Esophagus squamous epithelium (tissue), 5 donors: Measurements from ENCODE around the gene KPNA3. TPM values are rescaled to one million over a fixed set of nuclear protein-coding genes. Genes with fewer than 3 reads are reported as not detected.

Experiments used
- DNase-seq: peaks from one replicate; lab custom pipeline; 2025; lab: John Stamatoyannopoulos, UW
- H3K27ac ChIP-seq, 4 donors: fragments of 200-600 bp; sonication (generic); one replicate each; pipeline ENCODE4 v1.5.1; 2016 to 2019; ENCODE audit warnings: mild to moderate bottlenecking in 1 of 4
- H3K27me3 ChIP-seq, 4 donors: fragments of 200-600 bp; sonication (generic); 1 replicate in 3 of 4; 2 replicates in 1 of 4; pipeline versions ENCODE4 v1.5.1 to v1.6.0; 2017 to 2021; ENCODE audit warnings: antibody characterized with exemption in 1 of 4
- H3K36me3 ChIP-seq, 3 donors: fragments of 200-600 bp; sonication (generic); one replicate each; pipeline ENCODE4 v1.5.1; 2016 to 2019
- H3K4me1 ChIP-seq, 3 donors: fragments of 200-600 bp; sonication (generic); one replicate each; pipeline ENCODE4 v1.5.1; 2017 to 2019
- H3K4me3 ChIP-seq, 4 donors: fragments of 200-600 bp; sonication (generic); 1 replicate in 3 of 4; 2 replicates in 1 of 4; pipeline ENCODE4 v1.5.1; 2016 to 2019; ENCODE audit warnings: mild to moderate bottlenecking in 2 of 4, moderate library complexity in 1 of 4
- H3K9me3 ChIP-seq, 3 donors: fragments of 200-600 bp; sonication (generic); one replicate each; pipeline ENCODE4 v1.5.1; 2016 to 2019
- CTCF ChIP-seq, 6 experiments: fragments of 450-650 bp in 4 of 6; fragments of 200-600 bp in 2 of 6; sonication (generic) in 2 of 6; IDR thresholded peaks; one replicate each; pipeline ENCODE4 v1.5.1; 2016 to 2019; ENCODE audit warnings: antibody characterized with exemption in 6 of 6, mild to moderate bottlenecking in 4 of 6, moderate library complexity in 4 of 6
- POLR2A ChIP-seq, 4 donors: fragments of 450-650 bp; IDR thresholded peaks; one replicate each; pipeline ENCODE4 v1.6.1; 2017; ENCODE audit warnings: antibody characterized with exemption in 4 of 4, mild to moderate bottlenecking in 4 of 4, moderate library complexity in 3 of 4
- WGBS, 2 donors: methylation state at CpG; one replicate each; pipeline ENCODE4 v1.1.5; 2018; 5-methylcytosine and 5-hydroxymethylcytosine counted together
- intact Hi-C: fragments of 100-400 bp; cut with DNase I; formaldehyde crosslinking; loops from one replicate; pipeline ENCODE4 v1.15.0; 2022
- total RNA-seq, 4 donors: library from RNA; depleted of rRNA; stranded (reverse); fragments of >200 nt; gene quantifications; one replicate each; pipeline ENCODE4 v1.1.0, GENCODE V29; 2016
- donor health status: DM: yes; HTN: yes; CAD: no.

KPNA3 gene
- total RNA-seq, 4 donors from 2014 or later, result 19.7 to 35.0 (median 25.4) TPM

- intact Hi-C loops, result loop anchor here (10.0 kb wide), 1 partner anchor 100 kb away; no protein-coding TSS in a partner anchor
- no peak overlapping the region for H3K4me3 ChIP-seq
- H3K4me1 ChIP-seq, result peaks cover 0 to 36% (median 0%) of the 10 kb centered on the region in 3 donors
- no peak for DNase-seq
- H3K36me3 ChIP-seq, result no peaks in the 10 kb centered on the region
- WGBS, 2 donors, result 83 to 84% methylated on average over 5 of the region's 5 CpGs
- no peak for TF ChIP-seq POLR2A (IDR thresholded peaks at IDR 0.05)
- TF ChIP-seq CTCF (IDR thresholded peaks at IDR 0.05), result no peak
- no peaks in the 10 kb centered on the region for H3K27me3 ChIP-seq
- H3K27ac ChIP-seq, result no peak overlapping the region
- H3K9me3 ChIP-seq, result no peaks in the 10 kb centered on the region
Measured at GRCh38 chr13:49784886-49785570, 7.5 kb downstream of the KPNA3 start.

- no peak overlapping the region for H3K4me3 ChIP-seq
- TF ChIP-seq CTCF (IDR thresholded peaks at IDR 0.05) (no peak), POLR2A (IDR thresholded peaks at IDR 0.05) (no peak)
- DNase-seq, result no peak
- no peaks in the 10 kb centered on the region for H3K9me3 ChIP-seq
- 94 to 96% methylated on average over 4 of the region's 4 CpGs for WGBS, 2 donors
- H3K36me3 ChIP-seq, result no peaks in the 10 kb centered on the region
- H3K4me1 ChIP-seq, result peaks cover 0 to 26% (median 0%) of the 10 kb centered on the region in 3 donors
- H3K27me3 ChIP-seq, result no peaks in the 10 kb centered on the region
- H3K27ac ChIP-seq, result no peak overlapping the region
- intact Hi-C loops, result loop anchor here (10.0 kb wide), 1 partner anchor 99 kb away; no protein-coding TSS in a partner anchor
Measured at GRCh38 chr13:49783865-49784264, 8.6 kb downstream of the KPNA3 start.

GRCh38 chr13:49782784-49783183, 9.7 kb downstream of the KPNA3 start:
- TF ChIP-seq POLR2A (IDR thresholded peaks at IDR 0.05), result no peak
- no peak for TF ChIP-seq CTCF (IDR thresholded peaks at IDR 0.05)
- Histone ChIP-seq H3K4me1 (peaks cover 0 to 19% (median 0%) of the 10 kb centered on the region in 3 donors), H3K9me3 (no peaks in the 10 kb centered on the region), H3K36me3 (no peaks in the 10 kb centered on the region), H3K4me3 (no peak overlapping the region), H3K27me3 (no peaks in the 10 kb centered on the region), H3K27ac (no peak overlapping the region)
- intact Hi-C loops, result loop anchor here (10.0 kb wide), 1 partner anchor 98 kb away; no protein-coding TSS in a partner anchor
- WGBS, 2 donors, result 100% methylated on average over 2 of the region's 2 CpGs
- no peak for DNase-seq

- no peaks in the 10 kb centered on the region for H3K27me3 ChIP-seq
- H3K36me3 ChIP-seq, result no peaks in the 10 kb centered on the region
- no peaks in the 10 kb centered on the region for H3K9me3 ChIP-seq
- intact Hi-C loops, result loop anchor here (10.0 kb wide), 1 partner anchor 97 kb away; no protein-coding TSS in a partner anchor
- DNase-seq, result no peak
- TF ChIP-seq CTCF (IDR thresholded peaks at IDR 0.05) (no peak), POLR2A (IDR thresholded peaks at IDR 0.05) (no peak)
- peaks cover 0 to 13% (median 0%) of the 10 kb centered on the region in 3 donors for H3K4me1 ChIP-seq
- H3K4me3 ChIP-seq, result no peak overlapping the region
- H3K27ac ChIP-seq, result no peak overlapping the region
- WGBS, 2 donors, result 95 to 98% methylated on average over 3 of the region's 3 CpGs
Measured at GRCh38 chr13:49781806-49782205, 10.7 kb downstream of the KPNA3 start.

- H3K9me3 ChIP-seq, result no peaks in the 10 kb centered on the region
- intact Hi-C loops, result loop anchor here (10.0 kb wide), 1 partner anchor 95 kb away; no protein-coding TSS in a partner anchor
- H3K4me1 ChIP-seq, result peaks cover 0 to 21% (median 0%) of the 10 kb centered on the region in 3 donors
- no peaks in the 10 kb centered on the region for H3K27me3 ChIP-seq
- no peak overlapping the region for H3K4me3 ChIP-seq
- no peak for DNase-seq
- no peak overlapping the region for H3K27ac ChIP-seq
- no peaks in the 10 kb centered on the region for H3K36me3 ChIP-seq
- TF ChIP-seq CTCF (IDR thresholded peaks at IDR 0.05), result no peak
- no peak for TF ChIP-seq POLR2A (IDR thresholded peaks at IDR 0.05)
Measured at GRCh38 chr13:49779721-49780120, 12.8 kb downstream of the KPNA3 start.
